Ramos (cell line): ENCODE measurements around the gene IGBP1.
"Not testable (repeated sequence)": the region's sequence is repeated elsewhere in the genome, so short reads cannot be mapped to it uniquely, and the experiment has no call there.

Source experiments
- in situ Hi-C: fragments of 300-500 bp; cut with MboI; formaldehyde crosslinking; loops from one replicate; pipeline ENCODE4 v1.14.3; 2022; ENCODE audit warnings: low sequenced_read_pairs; ENCODE audit not compliant: unreplicated experiment

The IGBP1 gene

DNA sequence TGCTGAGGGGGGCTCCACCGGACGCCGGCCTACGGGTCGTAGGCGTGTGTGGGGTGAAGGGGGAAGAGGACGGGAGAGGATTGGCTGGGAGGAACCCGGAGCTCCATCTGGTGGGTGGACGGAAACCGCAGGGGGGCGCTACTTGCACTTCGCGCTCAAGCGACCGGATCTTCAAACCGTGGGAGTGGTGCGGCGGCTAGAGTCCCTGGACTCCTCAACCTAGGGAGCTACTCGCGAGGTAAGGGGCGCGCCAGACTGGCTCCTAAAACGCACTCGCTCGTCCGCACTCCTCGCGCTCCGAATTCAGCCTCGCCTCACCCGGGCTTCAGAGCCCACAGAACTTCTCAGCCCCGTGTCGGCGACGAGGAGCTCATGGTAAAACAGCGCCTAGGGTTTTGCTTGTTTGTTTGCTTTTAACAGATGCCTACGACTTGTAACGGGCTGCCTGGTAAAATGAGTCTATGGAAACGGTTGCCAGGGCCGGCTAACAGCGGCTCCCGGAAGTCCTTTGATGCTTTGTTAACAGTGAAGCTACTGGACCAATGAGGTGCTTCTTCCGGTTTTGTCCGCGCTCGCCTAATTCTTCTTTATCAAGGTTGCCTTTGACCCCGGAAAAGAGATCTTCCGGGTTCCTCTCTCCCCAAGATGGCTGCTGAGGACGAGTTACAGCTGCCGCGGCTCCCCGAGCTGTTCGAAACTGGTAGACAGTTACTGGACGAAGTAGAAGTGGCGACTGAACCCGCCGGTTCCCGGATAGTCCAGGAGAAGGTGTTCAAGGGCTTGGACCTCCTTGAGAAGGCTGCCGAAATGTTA is at the start of gene IGBP1:
Gene IGBP1 (plus strand): TSS at position 145 of the 813 bp plus-strand sequence. CDS start 501 bp downstream, at position 646.
- in situ Hi-C loops: no loop called here

- in situ Hi-C loops: no loop called here
These were observed 48.5 kb upstream of the IGBP1 start for GRCh38 chrX:70084592-70085240.

- in situ Hi-C loops: no loop called here
These were observed 45.2 kb upstream of the IGBP1 start for GRCh38 chrX:70087857-70088630.

DNA sequence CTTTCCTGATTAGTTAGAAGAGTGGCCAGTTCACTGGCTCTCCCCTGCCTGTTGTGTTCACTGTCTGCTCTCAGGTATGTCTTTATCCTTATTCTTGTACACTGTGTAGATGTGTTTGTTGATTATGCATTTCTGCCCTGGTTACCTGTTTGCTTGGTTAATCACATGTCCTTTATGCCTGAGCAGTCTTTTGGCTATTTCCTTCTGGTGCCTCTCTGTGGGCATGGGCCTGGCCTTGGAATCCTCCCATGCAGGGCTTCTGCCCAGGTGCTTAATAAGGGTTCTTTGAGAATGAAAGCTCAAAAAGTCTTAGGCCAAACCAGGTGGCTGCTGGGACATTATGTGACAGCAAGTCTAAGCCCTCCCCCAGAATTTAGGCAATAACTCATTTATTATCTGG is 44.5 kb upstream of the IGBP1 start:
- in situ Hi-C loops: no loop called here

DNA sequence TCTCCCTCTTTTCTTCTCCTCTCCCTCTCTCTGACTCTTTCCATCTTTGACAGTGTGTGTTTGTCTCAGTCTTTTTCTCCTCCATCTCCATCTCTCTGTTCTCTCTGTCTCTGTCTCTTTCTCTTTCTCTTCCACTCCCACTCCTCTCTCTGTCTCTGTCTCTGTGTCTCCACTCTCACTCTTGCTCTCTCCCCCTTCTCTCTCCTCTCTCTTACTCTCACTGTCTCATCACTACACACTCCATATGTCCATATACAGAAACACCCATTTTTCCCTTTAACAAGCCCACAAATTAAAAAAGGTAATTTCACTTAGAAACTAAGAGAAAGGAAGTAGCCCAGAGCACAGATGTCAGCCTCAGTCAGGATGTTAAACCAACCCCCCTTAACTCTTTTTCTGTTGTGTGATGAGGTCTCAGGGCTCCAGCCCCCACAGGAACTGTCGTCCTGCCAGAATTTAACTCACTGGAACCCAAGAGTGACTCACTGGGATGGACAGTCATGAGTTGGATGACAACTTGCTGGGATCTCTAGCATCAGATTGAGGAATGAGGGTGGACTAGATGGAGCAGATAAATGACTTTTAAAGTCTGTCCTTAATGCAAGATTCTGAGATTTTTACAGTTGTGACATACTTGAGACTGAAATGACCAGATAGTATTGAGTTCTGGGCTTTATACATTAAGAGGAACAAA is 43.5 kb upstream of the IGBP1 start:
- in situ Hi-C loops: loop anchor here (10.0 kb wide), 1 partner anchor 55 kb away; no protein-coding TSS in a partner anchor

- in situ Hi-C loops: loop anchor here (10.0 kb wide), 1 partner anchor 57 kb away; no protein-coding TSS in a partner anchor
These were observed 41.0 kb upstream of the IGBP1 start for GRCh38 chrX:70092247-70092646.

GRCh38 chrX:70096052-70096451 is 37.2 kb upstream of the IGBP1 start:
- in situ Hi-C loops: loop anchor here (10.0 kb wide), 1 partner anchor 61 kb away; no protein-coding TSS in a partner anchor

DNA sequence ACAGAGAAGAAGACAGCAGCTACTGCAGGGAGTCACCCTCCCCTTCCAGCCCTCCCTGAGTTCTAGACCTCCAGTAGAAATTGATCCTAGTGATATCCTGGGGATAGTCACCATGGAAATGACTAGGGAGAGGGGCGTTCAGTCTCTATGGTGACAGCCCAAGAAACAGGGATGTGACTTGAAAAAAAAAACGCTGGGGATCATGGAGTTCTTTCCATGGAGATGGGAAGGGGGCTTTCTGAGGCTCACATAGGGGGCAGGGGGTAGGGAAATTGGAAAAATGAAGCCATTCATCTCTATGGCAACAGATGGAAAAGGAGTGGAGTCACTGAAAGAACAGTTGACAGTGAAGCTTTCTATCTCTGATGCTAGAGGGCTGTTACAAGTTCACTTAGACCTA is 28.0 kb upstream of the IGBP1 start:
- in situ Hi-C loops: no loop called here

DNA sequence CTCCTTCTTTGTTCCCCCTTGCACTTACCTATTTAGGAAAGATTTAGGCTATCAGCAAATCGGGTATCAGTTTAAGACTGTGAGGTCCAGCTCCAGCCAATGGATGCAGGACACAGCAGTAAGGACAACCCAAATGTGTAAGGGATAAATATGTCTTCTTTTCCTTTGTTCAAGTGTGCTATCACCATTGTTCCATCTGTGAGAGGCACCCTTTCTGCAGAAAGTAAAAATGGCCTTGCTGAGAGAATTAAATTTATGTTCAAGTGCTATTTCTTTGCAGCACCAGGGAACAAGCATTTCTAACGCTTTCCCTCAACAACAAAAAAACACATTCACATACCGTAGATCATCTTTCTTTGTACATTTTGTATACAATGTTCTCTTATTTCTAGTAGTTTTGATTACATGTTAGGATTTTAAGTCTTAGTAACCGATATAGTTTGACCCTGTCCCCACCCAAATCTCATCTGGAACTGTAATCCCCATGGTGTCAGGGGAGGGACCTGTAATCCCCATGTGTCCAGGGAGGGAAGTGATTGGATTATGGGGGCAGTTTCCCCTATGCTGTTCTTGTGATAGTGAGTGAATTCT is 21.7 kb upstream of the IGBP1 start:
- in situ Hi-C loops: not testable (repeated sequence)

DNA sequence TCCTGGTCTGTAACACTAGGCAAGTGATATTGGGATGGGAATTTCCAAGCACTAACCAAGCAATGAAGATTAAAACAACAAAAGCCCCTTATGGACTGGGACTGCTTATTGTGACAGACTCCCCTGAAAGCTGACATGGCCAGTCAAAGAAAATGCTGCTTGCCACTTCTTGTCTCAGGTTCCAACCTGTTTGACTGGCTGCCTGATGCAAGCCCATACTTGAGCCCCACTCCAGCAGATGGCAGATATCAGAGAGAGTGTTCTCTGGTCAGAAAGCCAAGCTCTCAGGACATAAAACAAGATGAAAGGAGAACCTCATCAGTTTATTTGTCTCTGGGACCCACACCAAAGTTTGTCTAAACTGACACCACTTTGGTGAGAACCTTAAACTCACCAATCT is 15.5 kb upstream of the IGBP1 start:
- in situ Hi-C loops: no loop called here

DNA sequence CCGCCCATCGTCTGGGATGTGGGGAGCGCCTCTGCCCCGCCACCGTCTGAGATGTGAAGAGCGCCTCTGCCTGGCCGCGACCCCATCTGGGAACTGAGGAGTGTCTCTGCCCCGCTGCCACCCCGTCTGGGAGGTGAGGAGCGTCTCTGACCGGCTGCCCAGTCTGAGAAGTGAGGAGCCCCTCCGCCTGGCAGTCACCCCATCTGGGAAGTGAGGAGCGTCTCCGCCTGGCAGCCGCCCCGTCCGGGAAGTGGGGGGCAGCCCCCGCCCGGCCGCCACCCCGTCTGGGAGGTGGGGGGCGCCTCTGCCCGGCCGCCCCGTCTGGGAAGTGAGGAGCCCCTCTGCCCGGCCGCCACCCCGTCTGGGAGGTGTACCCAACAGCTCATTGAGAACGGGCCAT is 10.2 kb upstream of the IGBP1 start:
- in situ Hi-C loops: not testable (repeated sequence)

GRCh38 chrX:70124678-70125077 is 8.6 kb upstream of the IGBP1 start:
- in situ Hi-C loops: no loop called here

DNA sequence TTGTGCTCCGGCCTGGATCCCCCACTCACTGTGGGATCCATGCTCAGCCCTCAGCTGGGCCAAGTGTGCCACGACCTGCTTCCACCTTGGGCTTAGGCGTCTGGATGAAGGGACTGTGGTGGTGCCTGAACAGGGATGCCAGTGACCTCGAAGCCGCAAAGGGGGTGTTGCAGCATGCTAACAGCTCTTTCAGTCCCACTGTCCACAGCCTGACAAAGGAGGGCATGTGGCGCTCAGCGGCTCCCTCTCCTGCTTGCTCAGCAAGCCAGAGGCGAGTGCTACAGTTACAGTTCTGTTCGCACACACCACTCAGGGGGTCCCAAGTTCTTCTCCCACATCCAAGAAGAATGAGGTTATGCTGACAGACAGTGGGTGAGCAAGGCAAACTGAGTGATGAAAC is 5.2 kb upstream of the IGBP1 start:
- in situ Hi-C loops: no loop called here

DNA sequence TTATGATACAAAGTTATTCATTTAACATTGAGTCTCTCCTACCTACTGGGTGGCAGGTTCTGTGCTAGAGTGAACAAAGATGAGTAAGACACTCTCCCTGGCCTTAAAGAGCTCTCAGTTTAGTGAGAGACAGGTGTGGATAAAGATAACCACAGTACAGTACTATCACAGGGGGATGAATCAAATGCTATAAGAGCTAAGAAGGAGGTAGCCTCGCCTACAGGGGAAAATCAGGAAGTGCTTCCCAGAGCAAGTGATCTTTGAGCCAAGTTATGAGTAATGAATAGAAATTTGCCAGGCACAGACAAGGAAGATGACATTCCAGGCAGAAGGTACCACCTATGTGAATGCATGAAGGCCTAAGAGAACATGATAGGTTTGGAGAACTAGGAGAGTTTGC is 3.4 kb upstream of the IGBP1 start:
- in situ Hi-C loops: no loop called here

DNA sequence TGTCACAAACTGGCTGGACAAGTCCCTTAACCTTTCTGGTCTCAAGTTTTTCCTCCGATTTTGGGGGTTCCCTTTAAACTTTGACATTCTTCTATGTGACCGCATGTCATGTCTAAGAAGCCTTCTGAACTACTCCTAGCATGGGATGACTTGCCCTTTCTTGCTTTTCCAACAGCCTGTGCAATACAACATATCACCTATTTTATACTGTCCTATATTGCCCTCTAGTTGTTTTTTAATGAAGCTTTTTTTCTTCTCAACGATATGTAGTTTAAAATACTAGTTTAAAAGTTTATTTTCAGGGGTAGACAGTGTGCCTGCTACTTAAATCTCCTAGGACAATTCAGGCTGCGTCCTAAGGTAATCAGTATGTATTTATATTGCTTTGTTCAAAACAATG is 1.0 kb upstream of the IGBP1 start:
- in situ Hi-C loops: no loop called here

- in situ Hi-C loops: no loop called here
These were observed 357 bp upstream of the IGBP1 start for GRCh38 chrX:70132877-70133302.

DNA sequence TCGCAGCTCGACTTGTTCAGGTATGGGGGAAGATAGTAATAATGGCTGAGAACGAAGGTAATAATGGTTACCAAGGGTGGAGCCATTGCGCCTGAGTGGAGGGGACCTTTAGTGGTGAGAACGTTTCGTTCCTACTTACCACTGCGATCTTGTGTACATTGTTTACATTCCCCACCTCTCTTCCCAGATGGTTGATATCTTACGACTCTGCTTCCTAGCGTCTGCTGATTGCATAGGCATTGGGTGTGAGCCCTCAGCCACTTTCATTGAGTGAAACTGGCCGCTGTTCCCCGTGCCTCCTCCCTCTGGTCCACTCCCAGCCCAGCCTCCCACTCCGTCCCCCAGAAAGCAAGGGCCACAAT is 850 bp downstream of the IGBP1 start:
- in situ Hi-C loops: no loop called here

GRCh38 chrX:70138622-70139021 is 5.4 kb downstream of the IGBP1 start:
- in situ Hi-C loops: no loop called here

DNA sequence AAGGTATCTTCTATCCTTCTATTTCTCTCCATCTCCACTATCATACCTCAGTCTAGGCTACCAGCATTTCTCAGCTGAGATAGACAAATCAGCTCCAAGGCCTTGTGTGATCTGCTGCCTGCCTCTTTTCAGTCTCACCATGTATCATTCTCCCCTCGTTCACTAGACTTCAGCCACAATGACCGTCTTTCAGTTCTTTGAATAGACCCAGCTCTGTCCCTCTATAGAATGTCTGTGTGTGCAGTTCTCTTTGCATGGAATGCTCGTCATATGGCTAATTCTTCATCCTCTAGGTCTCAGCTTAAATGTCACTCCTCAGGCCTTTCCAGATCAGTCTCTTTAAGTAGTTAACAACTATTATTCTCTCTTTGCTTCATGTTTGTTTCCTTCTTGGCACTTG is 6.5 kb downstream of the IGBP1 start:
- in situ Hi-C loops: no loop called here

DNA sequence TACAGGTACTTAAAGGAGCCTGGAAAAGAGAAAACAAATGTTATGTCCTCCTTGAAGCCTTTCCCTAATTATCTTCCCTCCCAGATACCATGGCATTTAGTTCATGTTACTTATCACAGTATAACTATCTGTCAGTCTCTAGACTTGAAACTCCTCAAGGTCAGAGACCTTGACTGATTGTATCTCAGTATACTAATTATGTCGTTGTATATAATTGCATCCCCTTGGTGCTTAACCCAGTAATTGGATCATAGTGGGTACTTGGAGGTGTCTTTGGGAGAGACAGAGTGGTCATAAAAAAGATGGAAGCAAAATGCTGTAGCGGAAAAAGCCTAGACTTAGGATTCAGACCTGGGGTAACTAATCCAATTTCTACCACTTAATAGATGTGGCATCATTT is 8.1 kb downstream of the IGBP1 start:
- in situ Hi-C loops: no loop called here
